ENCODE data around the gene RNF41. TPM values are rescaled to one million over a fixed set of nuclear protein-coding genes. Genes with fewer than 3 reads are reported as not detected.
A peak's percentile ranks its signal among the peaks of the same experiment; 100 is the strongest.

RNF41 gene
- total and polyA plus RNA-seq, 11 donors, result 10.6 to 84.0 (median 53.3) TPM

- H3K27me3 ChIP-seq, result no peaks in the 10 kb centered on the region
- DNase-seq (peak in 1 of 5 donors; percentile 13), ATAC-seq (no peak)
- TF ChIP-seq POLR2A (IDR thresholded peaks at IDR 0.05) (no peak), CTCF (IDR thresholded peaks at IDR 0.05) (no peak)
- 57 to 72% (median 68%) methylated on average over 7 to 11 of the region's 11 CpGs for WGBS, 4 donors
- no peaks in the 10 kb centered on the region for H3K9me3 ChIP-seq
- H3K27ac ChIP-seq, result peak overlapping the region in 9 of 12 donors; percentile 71 to 98 (median 84)
- intact Hi-C loops (cut with DNase I), result loop anchor here in 9 of 10 donors (1.0 to 10.0 kb wide), 11 partner anchors 32 to 240 kb away; partner anchors contain the start of genes ANKRD52 (in 6 of the 9), ZC3H10 (in 4 of the 9), ESYT1 (in 1 of the 9) and SMARCC2 (in 1 of the 9)
- peaks cover 8 to 41% (median 32%) of the 10 kb centered on the region in 12 donors for H3K4me1 ChIP-seq
- peak overlapping the region in 11 of 12 donors; percentile 52 to 97 (median 66) for H3K4me3 ChIP-seq
- H3K36me3 ChIP-seq, result peaks cover 0 to 27% (median 12%) of the 10 kb centered on the region in 9 donors
Observed at GRCh38 chr12:56224954-56225353, 3.2 kb upstream of the RNF41 start.

GRCh38 chr12:56224102-56224701 is 2.5 kb upstream of the RNF41 start, which contains the start of gene NABP2:
TSS of gene NABP2 (plus strand) at chr12:56224342. CDS start at chr12:56224857, 515 bp downstream.
- intact Hi-C loops (cut with DNase I), result loop anchor here in 8 of 10 donors (1.0 to 10.0 kb wide), 10 partner anchors 31 to 241 kb away; partner anchors contain the start of genes ANKRD52 (in 6 of the 8), ZC3H10 (in 4 of the 8), ESYT1 (in 1 of the 8) and SMARCC2 (in 1 of the 8)
- WGBS, 4 donors, result 1 to 2% (median 1%) methylated on average over 15 to 41 of the region's 41 CpGs

GRCh38 chr12:56223571-56224101 is 1.9 kb upstream of the RNF41 start:
- no peak for ATAC-seq

More at GRCh38 chr12:56224102-56224701, 2.5 kb upstream of the RNF41 start, which contains the start of gene NABP2:
- no peaks in the 10 kb centered on the region for H3K9me3 ChIP-seq
- peak; percentile 80 to 90 (median 85) for ATAC-seq
- peak; percentile 98 to 99 (median 99) for DNase-seq
- TF ChIP-seq POLR2A (IDR thresholded peaks at IDR 0.05) (peak in 1 of 2 donors; percentile 55), CTCF (IDR thresholded peaks at IDR 0.05) (peak; percentile 66 to 98 (median 91))
- H3K4me1 ChIP-seq, result peaks cover 8 to 46% (median 37%) of the 10 kb centered on the region in 12 donors
- peak within 1 kb of the TSS; percentile 19 to 98 (median 92) for H3K27ac ChIP-seq
- peak within 1 kb of the TSS; percentile 52 to 97 (median 66) for H3K4me3 ChIP-seq
- peaks cover 0 to 23% (median 12%) of the 10 kb centered on the region in 9 donors for H3K36me3 ChIP-seq
- H3K27me3 ChIP-seq, result no peaks in the 10 kb centered on the region

More at GRCh38 chr12:56223571-56224101, 1.9 kb upstream of the RNF41 start:
- Histone ChIP-seq H3K4me3 (peak overlapping the region in 10 of 12 donors; percentile 57 to 97 (median 66)), H3K9me3 (no peaks in the 10 kb centered on the region), H3K27me3 (no peaks in the 10 kb centered on the region), H3K36me3 (peaks cover 0 to 17% (median 8%) of the 10 kb centered on the region in 9 donors), H3K4me1 (peaks cover 8 to 51% (median 41%) of the 10 kb centered on the region in 12 donors), H3K27ac (peak overlapping the region; percentile 19 to 98 (median 86))
- intact Hi-C loops (cut with DNase I), result loop anchor here in 9 of 10 donors (1.0 to 10.0 kb wide), 11 partner anchors 30 to 241 kb away; partner anchors contain the start of genes ANKRD52 (in 6 of the 9), ZC3H10 (in 6 of the 9), CS (in 1 of the 9) and ESYT1 (in 1 of the 9)
- 23 to 27% (median 25%) methylated on average over 15 of the region's 15 CpGs for WGBS, 4 donors
- no peak for DNase-seq
- TF ChIP-seq POLR2A (IDR thresholded peaks at IDR 0.05), result no peak
- TF ChIP-seq CTCF (IDR thresholded peaks at IDR 0.05), result no peak

All from heart left ventricle (tissue), 16 donors.